ENCODE measurements around the gene CARD6. TPM values are rescaled to one million over a fixed set of nuclear protein-coding genes. Genes with fewer than 3 reads are reported as not detected.
A peak's percentile ranks its signal among the peaks of the same experiment; 100 is the strongest.
"Not testable (repeated sequence)": the region's sequence is repeated elsewhere in the genome, so short reads cannot be mapped to it uniquely, and the experiment has no call there.

The CARD6 gene
- total RNA-seq (10 to 100 TPM; 20.7 to 37.1 (median 35.1) TPM), polyA plus RNA-seq (10 to 100 TPM in 1 of 3 donors, 1 to 10 TPM in 2; 3.8 to 10.3 (median 3.9) TPM)
- long read RNA-seq, donor 1, full-length matches to known transcripts: 2 of 2 reads
- long read RNA-seq, donor 1, partial matches to known transcripts: 0 of 2 reads
- long read RNA-seq, donor 1, other reads (novel, unspliced or antisense): 0 of 2 reads
- long read RNA-seq, donor 2, full-length matches to known transcripts: 1 of 1 reads
- long read RNA-seq, donor 2, partial matches to known transcripts: 0 of 1 reads
- long read RNA-seq, donor 2, other reads (novel, unspliced or antisense): 0 of 1 reads

- H3K27ac ChIP-seq: peak within 1 kb of the TSS; percentile 43 to 91 (median 87)
- no peak for DNase-seq
- peak within 1 kb of the TSS; percentile 3 to 61 (median 37) for H3K4me3 ChIP-seq
These were observed at the start of gene CARD6 for GRCh38 chr5:40841068-40841805. CARD6 (plus strand) TSS chr5:40841367; CDS start chr5:40841383, 16 bp downstream.

GRCh38 chr5:40791715-40792139, 49.4 kb upstream of the CARD6 start:
- H3K4me1 ChIP-seq: peaks cover 5 to 94% (median 61%) of the 10 kb centered on the region in 6 donors
- 62 to 82% (median 74%) methylated on average over 3 of the region's 3 CpGs for WGBS, 5 donors

More at GRCh38 chr5:40841068-40841805, at the start of gene CARD6:
- H3K36me3 ChIP-seq: peaks cover 0 to 27% (median 0%) of the 10 kb centered on the region in 6 donors
- H3K4me1 ChIP-seq: peaks cover 0 to 74% (median 31%) of the 10 kb centered on the region in 6 donors
- TF ChIP-seq POLR2A (IDR thresholded peaks at IDR 0.05) (no peak), POLR2AphosphoS5 (IDR thresholded peaks at IDR 0.05) (no peak), CTCF (IDR thresholded peaks at IDR 0.05 in 8 of 11, conservative IDR thresholded peaks at IDR 0.05 in 3 of 11) (peak in 1 of 11 experiments; percentile 12)
- intact Hi-C loops (cut with DNase I; ENCODE audit: low total_unique reads): no loop called here
- no peaks in the 10 kb centered on the region for H3K9me3 ChIP-seq
- H3K27me3 ChIP-seq (replicated peaks in 1 of 7): no peaks in the 10 kb centered on the region
- WGBS, 5 donors: 10 to 23% (median 13%) methylated on average over 9 of the region's 9 CpGs

GRCh38 chr5:40792691-40793090, 48.5 kb upstream of the CARD6 start:
- DNase-seq; intact Hi-C loops (cut with DNase I; ENCODE audit: low total_unique reads); H3K27ac ChIP-seq; H3K9me3 ChIP-seq; H3K4me3 ChIP-seq; H3K27me3 ChIP-seq (replicated peaks in 1 of 7): not testable (repeated sequence)
- WGBS, 5 donors: 92 to 96% (median 94%) methylated on average over 10 of the region's 10 CpGs
- peaks cover 6 to 92% (median 66%) of the 10 kb centered on the region in 6 donors for H3K4me1 ChIP-seq
- peaks cover 0 to 23% (median 6%) of the 10 kb centered on the region in 6 donors for H3K36me3 ChIP-seq

More at GRCh38 chr5:40791715-40792139, 49.4 kb upstream of the CARD6 start:
- DNase-seq: no peak
- Histone ChIP-seq H3K27ac (peak overlapping the region in 1 of 8 donors; percentile 12), H3K9me3 (peaks cover 0 to 14% (median 8%) of the 10 kb centered on the region in 8 donors), H3K27me3 (replicated peaks in 1 of 7) (no peaks in the 10 kb centered on the region), H3K4me3 (no peak overlapping the region), H3K36me3 (peaks cover 0 to 23% (median 6%) of the 10 kb centered on the region in 6 donors)
- intact Hi-C loops (cut with DNase I; ENCODE audit: low total_unique reads): no loop called here
- TF ChIP-seq CTCF (IDR thresholded peaks at IDR 0.05 in 8 of 11, conservative IDR thresholded peaks at IDR 0.05 in 3 of 11) (no peak), POLR2A (IDR thresholded peaks at IDR 0.05) (no peak)

- DNase-seq; H3K27ac ChIP-seq; H3K4me3 ChIP-seq; H3K9me3 ChIP-seq; intact Hi-C loops (cut with DNase I; ENCODE audit: low total_unique reads); H3K27me3 ChIP-seq (replicated peaks in 1 of 7): not testable (repeated sequence)
- H3K4me1 ChIP-seq: peaks cover 6 to 91% (median 68%) of the 10 kb centered on the region in 6 donors
- peaks cover 0 to 12% (median 0%) of the 10 kb centered on the region in 6 donors for H3K36me3 ChIP-seq
These were observed 46.8 kb upstream of the CARD6 start for GRCh38 chr5:40794340-40794739.

GRCh38 chr5:40794877-40795276, 46.3 kb upstream of the CARD6 start:
- peaks cover 6 to 89% (median 65%) of the 10 kb centered on the region in 6 donors for H3K4me1 ChIP-seq
- H3K4me3 ChIP-seq; DNase-seq; H3K9me3 ChIP-seq; intact Hi-C loops (cut with DNase I; ENCODE audit: low total_unique reads); H3K27ac ChIP-seq; H3K27me3 ChIP-seq (replicated peaks in 1 of 7): not testable (repeated sequence)
- peaks cover 0 to 12% (median 0%) of the 10 kb centered on the region in 6 donors for H3K36me3 ChIP-seq
- WGBS, 5 donors: 93 to 100% (median 95%) methylated on average over 3 of the region's 3 CpGs

Measured in spleen (tissue), 13 donors.